GM18511 (cell line): Measurements from ENCODE around the gene EGFLAM.

Source experiments
- ATAC-seq: cut with Tn5 transposase; IDR thresholded peaks from one replicate; pipeline ENCODE4 v1.9.1; 2021; ENCODE audit warnings: mild to moderate bottlenecking, moderate library complexity; ENCODE audit not compliant: unreplicated experiment

The EGFLAM gene

GRCh38 chr5:38445374-38446028 is 187.1 kb downstream of the EGFLAM start:
- ATAC-seq: no peak

DNA sequence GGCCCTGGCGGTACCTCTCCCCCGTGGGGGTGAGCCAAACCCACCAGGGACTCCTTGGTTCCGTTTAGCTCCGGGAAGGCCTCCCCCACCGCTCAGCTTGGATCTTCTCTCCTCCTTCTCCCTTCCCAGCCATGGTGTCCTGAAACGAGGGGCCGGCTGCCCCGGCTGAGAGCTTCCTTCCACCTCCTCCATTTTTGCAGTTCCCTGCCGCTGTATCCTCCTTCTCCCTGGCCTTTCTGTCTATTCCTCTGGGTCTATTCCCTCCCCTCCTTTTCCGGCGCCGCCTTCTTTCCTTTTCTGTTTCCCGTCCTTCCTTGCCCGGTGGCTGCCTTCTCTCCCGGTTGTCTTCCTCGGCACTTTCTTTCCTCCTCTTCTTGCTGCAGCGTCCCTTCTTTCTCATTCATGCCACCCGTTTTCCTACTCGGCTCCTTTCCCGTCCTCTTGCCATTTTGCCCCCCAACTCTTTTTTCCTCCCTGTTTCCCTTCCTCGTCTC is 187.7 kb downstream of the EGFLAM start:
- no peak for ATAC-seq

DNA sequence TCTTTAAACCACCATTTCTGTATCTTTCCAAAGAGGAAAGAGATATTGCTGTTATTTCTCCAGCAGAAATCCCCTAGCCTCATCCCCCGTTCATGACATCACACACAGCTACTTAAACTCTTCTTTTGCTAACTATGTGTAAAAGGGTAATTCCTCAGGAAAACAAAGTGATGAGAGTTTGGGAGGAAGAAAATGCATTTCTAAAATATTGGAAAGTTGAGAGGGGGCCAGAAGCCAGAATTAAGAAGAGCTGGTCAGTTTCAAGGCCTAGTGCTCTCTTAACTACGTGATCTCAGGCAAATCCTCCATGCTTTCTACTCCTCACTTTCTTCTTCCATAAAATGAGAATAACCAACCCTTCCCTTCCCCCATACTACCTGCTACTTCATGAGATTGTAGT is 188.7 kb downstream of the EGFLAM start:
- ATAC-seq: no peak

DNA sequence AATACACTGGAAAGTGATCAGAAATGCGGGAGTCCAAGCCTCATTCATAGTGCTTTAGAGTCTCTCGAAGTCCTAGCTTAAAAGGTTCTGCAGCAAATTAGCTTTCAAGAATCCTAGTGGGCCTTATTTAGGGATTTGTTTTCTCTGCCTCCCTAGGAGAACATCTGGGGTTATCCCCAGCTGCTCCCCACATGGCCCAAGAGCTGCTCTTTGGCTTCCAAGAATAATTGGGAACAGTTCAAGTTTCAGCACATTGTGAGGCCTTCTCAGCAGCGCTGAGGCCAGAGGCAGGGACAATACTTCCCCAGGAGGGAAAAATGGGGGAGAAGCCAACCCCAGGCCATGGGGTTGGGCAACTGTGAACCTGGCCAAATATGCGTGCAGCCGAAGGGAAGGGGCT is 189.4 kb downstream of the EGFLAM start:
- no peak for ATAC-seq

DNA sequence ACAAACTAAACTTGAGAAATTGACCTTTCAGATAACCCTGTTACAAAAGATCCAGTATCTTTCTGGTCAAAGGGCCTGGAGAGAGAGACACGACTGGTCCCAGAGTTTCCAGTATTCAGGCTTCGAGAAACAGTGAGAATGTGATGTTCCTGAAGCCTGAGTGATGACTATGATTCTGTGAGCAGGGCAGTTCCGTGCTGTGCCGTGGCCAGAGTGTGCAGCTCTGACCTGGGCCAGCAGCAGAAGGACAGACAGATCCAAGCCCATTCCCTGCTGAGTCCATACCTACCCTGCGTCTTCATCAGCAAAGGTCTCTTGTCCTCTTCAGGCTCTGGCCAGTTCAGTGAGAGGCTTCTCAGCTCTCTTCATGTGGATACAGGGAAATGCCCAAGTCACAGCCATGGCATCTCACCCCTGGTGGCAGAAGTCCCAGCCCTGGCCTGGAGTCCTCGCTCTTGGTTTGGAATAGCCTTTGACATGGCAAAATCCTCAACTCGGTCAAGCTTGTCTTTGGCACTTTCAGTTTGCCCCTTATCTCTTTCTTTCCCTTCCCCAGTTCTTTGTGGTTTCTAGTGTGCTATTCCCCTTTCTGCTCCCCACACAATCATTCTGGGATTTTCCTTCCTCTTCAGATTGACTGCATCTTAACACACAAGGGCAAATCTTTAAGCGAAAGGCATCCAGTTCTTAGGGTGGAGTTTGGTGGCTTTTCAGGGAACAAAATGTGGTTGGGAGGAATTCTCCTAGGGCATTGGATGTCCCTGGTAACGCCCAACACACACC is 190.4 kb downstream of the EGFLAM start:
- ATAC-seq: no peak

- no peak for ATAC-seq
Observed at GRCh38 chr5:38450627-38451026, 192.3 kb downstream of the EGFLAM start.

GRCh38 chr5:38451074-38451725 is 192.8 kb downstream of the EGFLAM start:
- ATAC-seq: no peak

- no peak for ATAC-seq
Observed at GRCh38 chr5:38452201-38452600, 193.8 kb downstream of the EGFLAM start.

- ATAC-seq: peak; percentile 98
Observed at GRCh38 chr5:38453506-38453905, 195.1 kb downstream of the EGFLAM start.

DNA sequence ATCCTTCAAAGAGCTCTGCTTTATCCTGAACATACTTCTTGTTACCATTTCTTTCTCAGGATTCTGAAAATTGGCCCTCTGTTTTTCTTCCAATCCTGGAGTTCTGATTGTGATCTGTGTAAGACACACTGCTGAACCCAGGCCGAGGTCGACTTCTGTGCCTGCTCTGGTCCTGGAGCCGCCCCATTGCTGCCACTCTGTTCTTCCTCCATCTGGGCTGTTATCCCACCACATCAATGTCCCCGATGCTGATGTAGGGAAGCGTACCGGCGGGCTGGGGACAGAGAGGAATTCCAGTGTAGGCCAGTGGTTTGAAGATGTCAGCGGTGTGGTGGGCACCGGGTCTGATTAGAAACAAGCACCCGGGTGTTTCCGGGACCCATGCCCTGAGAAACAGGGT is 195.6 kb downstream of the EGFLAM start:
- ATAC-seq: peak; percentile 7

DNA sequence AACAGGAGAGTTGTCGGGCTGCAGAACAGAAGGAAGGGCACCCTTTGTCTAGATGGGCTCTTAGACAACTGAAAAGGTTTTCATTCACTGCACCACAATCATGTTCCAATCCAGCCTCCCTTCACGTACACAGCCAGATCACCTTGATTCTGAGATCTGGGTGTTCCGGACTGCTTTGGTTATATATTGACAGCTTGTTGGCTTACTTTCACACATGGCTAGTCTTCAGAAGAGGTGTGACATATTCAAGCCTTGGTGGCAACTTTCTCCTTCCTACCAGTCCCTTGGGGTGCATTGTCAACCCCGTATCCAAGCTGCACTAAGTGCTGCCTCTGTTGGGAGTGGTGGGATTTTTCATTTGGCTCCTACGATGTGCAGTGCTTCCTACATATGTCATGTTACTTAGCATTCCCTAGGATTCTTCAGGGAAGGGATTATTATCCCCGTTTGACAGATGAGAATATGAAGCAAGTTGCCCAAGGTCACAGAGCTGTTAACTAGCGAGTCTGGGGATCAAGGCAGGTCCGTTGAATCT is 197.5 kb downstream of the EGFLAM start:
- ATAC-seq: peak; percentile 61

- no peak for ATAC-seq
Observed at GRCh38 chr5:38456657-38457399, 198.5 kb downstream of the EGFLAM start.

DNA sequence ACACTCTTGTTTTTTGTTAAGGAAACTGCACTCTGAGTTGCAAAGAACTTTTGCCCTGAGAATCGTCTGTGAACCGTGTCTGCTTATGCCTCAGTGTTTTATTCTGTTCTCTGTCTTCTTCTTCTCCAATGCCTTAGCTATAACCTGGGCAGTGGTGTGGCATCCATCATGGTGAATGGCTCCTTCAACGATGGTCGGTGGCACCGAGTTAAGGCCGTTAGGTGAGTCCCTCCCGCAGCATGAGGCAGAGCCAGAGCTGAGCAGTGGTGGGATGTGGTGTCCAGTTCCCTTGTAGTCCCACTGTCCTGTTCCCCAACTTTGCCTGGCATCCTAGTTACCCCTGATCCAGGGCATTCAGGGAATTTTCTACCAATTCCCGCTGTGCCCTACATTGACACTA is 199.8 kb downstream of the EGFLAM start:
- no peak for ATAC-seq

DNA sequence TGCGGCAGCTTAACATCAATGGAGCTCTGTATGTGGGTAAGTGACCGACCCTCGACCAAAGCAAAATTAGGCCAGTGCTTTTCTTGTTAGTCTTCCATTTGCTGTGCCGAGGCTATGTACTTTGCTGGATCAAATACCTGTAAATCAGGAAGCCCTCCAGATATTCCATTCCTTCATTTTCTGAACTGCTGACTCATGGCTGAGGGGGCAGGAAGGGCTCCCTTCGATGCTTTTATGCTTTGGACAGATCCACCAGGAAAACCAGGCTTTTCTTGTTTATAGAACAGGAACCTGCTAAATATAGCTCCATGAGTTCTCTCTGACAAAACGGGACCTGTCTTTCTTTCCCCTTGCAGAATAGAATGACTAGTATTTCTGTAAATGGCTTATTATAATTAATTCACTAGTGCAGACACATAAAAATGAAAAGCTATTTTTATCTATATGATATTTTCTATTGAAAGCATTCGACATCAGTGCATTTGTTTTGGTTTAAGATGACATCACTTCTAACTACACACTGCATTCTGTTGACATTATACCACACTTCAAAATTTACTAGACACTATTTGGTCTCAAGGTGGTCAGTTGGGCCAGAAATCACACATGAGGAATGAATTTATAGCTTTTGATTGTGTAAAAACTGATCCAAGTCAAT is 204.7 kb downstream of the EGFLAM start:
- no peak for ATAC-seq

DNA sequence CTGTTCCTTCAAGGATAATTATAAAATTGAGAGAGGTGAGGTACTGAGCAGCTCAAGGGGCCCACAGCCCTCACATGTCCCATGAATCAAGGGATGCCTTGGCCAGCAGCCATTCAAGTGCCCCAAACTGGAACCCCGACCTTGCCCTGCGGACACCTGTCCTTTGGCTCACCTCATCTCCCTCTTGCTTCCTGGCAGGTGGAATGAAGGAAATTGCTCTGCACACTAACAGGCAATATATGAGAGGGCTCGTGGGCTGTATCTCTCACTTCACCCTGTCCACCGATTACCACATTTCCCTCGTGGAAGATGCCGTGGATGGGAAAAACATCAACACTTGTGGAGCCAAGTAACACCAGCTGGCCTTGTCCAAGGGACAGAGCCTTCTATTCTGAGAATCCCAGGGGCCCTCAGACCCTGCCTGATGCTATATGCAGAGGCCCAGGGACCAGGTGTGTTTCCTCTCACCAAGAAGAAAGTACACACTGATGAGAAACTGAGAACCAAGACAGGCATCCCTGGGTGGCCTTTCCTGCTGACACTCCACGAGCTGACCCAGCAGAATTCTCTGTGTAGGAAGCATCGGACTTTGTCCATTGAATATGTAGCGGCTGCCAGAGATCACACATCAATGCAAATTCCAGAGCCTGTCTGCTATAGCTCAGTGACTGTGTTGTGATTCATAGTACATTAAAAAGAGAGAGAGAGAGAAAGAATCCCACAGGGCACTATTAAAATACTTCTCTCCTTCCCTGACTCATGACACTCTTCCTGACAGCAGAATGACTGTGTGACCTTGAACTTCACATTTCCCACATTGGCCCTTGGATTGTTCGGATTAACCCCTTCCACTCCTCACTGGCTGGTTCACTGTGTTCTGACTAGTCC is 205.5 kb downstream of the EGFLAM start:
- ATAC-seq: no peak

- no peak for ATAC-seq
Observed at GRCh38 chr5:38465061-38465460, 206.7 kb downstream of the EGFLAM start.

GRCh38 chr5:38465702-38466423 is 207.5 kb downstream of the EGFLAM start:
- no peak for ATAC-seq

GRCh38 chr5:38466424-38467189 is 208.2 kb downstream of the EGFLAM start:
- ATAC-seq: no peak
